Medulla oblongata (tissue), 1 donor: ENCODE measurements around the gene FAM193A.
"Not testable (repeated sequence)": the region's sequence is repeated elsewhere in the genome, so short reads cannot be mapped to it uniquely, and the experiment has no call there.

Source experiments
- DNase-seq: peaks from one replicate; pipeline ENCODE4 v3.0.0-alpha.2; 2015; ENCODE audit errors: extremely low spot score

The FAM193A gene

GRCh38 chr4:2728221-2728620 lies 191.8 kb downstream of the FAM193A start:
- DNase-seq: no peak

DNA sequence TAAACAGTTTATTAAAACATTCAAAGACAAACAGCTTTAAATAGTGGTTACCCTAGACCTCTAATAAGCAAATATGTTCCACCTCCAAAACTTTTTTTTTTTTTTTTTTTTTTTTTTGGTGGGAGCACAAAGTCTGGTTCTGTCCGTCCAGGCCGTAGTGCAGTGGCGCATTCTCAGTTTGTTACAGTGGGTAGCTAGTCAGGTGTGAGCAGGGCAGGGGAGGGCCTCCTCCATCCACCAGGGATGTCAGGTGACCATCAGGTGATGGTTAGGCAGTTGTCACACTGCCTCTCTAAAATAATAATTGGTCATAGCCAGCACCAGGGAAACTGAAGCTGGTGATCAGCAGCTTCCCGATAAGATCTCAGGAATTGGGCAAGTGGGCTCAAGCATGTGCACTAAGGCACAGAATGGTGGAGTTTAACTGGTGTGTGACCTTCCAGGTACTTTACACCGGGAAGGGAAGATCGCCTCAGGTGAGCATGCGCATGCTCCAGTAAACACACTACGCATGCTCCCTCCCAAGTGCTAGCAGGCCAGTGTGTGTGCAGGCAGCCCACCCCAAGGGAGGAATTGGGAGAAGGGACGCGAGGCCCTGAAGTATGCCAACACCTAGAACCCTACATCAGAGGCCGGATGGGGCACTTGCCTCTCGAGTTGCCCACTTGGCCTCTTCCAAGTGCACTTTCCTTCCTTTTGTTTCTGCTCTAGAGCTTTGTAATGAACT lies 192.5 kb downstream of the FAM193A start:
- no peak for DNase-seq

GRCh38 chr4:2729533-2729875 lies 193.1 kb downstream of the FAM193A start:
- DNase-seq: no peak

- no peak for DNase-seq
These were observed 195.5 kb downstream of the FAM193A start for GRCh38 chr4:2731907-2732317.

DNA sequence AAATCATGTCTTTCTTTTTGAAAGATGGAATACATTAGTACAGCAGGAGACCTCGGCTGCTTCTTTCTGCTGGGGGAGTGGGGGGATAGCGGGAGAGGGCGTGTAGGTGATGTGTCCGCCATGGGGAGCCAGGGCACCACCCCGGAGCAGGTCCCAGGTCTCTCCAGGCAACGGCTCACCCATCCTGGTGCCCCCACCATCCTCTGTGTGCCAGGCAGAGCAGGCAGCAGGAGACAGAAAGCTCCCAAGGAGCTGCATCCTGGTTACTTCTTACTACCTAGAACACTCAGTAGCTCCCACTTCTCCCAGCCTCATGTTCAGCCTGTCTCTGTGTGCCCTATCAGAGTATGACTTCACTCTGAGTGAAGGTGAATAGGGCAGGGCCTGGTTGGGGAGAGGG lies 196.1 kb downstream of the FAM193A start:
- DNase-seq: no peak

DNA sequence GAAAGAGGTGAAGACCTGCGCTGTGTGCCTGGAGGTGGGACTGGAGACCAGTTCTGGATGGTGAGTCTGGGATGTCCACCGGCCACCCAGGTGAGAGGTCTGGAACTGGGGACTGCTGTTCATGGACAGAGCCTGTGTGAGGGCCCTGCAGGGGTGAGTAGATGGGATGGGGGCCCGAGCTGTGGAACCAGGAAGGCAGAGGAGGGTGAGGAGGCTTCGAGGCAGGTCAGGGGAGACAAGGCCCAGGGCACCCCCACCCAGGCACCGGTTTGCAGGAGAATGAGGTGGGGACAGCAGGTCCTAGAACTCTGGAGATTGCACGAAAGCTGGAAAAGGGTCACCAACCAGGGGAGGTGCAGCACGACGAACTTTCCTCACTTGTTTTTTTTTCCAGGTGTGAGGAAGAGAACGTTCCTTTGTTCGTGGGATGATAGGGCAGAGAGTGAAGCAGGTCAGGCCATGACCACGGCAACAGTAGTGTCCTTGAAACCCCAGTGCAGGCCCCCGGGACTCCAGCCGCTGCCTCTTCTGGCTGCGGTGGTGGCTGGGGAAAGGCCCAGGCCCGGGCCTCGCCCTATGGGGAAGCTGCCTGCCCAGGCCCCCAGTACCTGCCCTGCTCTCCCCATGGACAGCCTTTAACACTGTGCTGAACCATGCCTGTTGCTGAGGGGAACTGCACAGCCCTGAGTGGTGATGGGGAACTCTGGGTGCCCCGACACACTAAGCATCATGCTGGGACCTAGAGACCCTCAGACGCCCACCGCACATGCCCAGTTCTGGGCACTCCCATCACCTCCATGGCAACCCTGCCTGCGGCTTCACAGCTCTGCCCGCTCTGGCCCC lies 196.8 kb downstream of the FAM193A start:
- DNase-seq: no peak

DNA sequence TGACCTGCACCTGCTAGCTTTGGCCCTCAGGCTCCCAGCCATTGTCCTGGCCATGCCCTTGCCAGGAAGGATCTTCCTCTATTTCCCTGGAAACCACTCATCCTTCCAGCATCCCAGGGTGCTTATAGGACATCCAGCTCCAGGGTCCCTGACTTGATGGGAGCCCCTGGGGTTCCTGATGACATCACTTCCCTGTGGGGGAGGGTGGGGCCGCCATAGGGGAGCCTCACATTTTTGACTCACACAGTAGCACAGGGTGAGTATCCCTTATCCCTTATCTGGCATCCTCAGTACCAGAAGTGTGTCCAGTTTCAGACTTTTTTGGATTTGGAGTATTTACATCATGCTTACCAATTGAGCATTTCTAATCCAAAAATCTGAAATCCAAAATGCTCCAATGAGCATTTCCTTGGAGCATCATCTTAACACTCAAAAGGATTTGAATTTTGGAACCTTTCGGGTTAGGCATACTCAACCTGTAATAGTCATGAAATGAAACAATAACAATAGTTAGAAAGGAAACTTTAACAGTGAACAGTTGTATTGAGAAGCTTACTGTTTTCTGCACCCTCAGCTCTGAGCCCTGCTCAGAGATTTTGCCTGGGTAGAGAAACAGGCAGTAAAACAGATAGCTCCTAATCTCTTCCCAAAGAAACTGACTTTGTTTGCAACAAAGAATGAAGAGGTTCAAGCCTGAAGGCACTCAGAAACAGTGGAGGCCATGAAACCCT lies 197.6 kb downstream of the FAM193A start:
- DNase-seq: no peak

- no peak for DNase-seq
These were observed 198.2 kb downstream of the FAM193A start for GRCh38 chr4:2734612-2735011.

- DNase-seq: no peak
These were observed 199.4 kb downstream of the FAM193A start for GRCh38 chr4:2735869-2736268.

DNA sequence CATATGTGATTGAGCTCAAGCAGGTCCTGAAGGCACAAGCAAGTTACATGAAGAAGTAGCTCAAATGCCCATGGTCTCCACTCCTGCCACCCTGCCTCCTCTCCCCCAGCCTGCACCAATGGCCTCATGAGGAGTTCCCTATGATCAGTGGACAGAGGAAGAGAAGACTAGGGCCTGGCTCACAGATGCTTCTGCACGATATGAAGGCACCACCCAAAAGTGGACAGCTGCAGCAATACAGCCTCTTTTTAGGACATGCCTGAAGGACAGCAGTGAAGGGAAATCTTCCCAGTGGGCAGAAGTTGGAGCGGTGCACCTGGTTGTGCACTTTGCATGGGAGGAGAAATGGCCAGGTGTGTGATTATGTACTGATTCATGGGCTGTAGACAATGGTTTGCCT lies 201.8 kb downstream of the FAM193A start:
- DNase-seq: not testable (repeated sequence)

DNA sequence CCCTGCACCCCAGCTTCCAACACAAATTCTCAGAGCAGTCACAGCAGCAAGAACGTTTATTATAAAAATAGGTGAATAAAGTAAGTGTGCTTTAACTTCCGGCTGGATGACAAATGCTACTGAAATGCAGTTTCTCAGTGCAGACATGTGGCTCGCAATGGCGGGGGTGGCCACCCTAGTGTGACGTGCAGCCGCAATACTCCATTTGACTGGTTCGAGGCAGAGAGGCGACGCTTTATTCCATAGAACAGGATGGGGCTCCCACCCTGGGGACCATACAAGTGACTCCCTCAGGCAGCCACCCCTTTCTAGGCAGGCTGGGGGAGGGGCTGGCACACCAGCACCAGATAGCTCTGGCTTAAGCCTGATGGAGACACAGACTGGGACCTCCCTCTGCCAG lies 205.2 kb downstream of the FAM193A start:
- no peak for DNase-seq

- no peak for DNase-seq
These were observed 205.8 kb downstream of the FAM193A start for GRCh38 chr4:2742081-2742822.

DNA sequence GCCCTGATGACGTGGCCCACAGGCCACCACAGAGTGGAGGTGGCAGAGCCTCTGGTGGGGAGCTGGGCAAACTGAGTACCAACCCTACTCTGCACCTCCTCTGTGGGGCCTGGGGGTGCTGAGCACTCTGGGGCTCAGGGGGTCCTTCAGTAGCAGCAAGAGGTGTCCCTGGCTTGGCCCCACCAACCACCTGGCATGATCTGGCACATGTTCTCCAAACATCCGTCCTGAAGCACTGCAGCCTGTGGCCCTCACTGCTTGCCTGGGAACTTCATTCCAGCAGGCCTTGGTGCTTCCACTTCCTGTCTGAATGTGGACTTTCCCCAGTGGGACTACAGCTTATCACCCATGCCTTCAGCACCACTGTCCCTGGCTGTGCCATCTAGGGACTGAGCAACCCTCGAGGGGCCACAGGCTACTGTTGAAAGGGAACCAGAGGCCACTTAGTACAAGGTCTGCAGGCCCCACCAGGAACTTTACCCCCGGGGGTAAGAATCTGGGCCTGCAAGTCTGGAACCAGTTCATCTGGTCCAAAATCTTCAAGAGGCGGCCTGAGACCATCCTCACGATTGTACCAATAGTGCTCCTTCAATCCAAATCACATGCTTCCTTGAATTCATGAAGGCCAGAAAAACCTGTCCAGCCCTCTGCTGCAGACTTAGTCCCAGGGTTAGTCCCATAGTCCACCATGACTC lies 206.5 kb downstream of the FAM193A start:
- DNase-seq: no peak

GRCh38 chr4:2743518-2744445 lies 207.3 kb downstream of the FAM193A start:
- DNase-seq: no peak

- DNase-seq: no peak
These were observed 208.3 kb downstream of the FAM193A start for GRCh38 chr4:2744576-2745270.

DNA sequence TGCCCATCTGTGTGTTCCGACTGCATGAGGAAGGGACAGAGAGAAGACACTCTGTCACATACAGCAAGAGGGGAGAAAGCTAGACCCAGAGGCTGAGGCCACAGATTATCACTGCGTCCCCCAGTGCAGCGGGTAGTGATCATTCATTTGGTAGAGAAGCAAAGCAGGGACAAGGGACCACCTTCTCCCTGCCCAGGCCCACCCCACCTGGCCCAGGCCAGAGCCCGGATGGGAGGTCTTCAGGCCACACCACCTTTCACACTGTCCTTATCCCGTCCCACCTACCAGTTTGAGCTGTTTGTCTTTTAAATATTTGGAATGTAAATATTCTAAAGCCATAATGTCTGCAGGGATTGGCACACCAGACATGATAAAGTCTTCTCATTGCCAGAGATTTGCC lies 209.1 kb downstream of the FAM193A start:
- no peak for DNase-seq

DNA sequence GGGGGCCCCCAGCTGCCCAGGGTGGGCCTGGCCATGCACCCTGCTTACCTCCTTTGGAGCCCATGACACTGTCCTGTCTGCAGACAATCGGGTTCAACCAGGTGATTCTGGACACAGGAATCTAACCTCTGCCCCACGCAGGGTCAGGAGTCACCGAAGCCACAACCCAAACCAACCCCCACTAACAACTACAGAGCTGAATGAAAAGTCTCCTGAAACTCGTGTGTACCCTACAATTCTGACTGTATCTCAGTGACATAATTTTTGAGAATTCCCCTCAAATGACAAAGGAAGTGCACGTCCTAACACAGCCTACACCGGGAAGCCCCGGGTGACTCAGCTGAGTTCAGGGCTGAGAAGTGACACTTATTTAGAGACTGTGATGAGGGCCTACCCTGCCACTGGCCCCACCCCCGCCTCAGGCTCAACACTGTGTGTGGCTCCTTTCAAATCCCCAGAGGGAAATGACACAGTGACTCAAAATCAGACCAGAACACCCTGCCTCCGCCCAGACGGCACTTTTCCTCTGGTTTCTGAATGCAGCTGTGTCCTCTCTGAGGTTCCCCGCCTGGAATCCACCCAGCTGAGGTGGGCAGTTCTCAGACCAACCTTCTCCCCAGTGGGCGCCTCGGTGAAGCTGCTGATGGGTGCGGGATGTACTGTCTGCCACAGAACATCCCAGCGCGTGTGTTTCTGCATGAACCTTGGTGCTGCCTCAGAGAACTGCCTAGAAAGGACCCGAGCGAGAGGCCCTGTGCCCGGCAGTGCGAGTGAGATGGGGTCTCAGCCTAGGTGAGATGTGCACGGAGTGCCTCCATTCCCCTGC lies 209.7 kb downstream of the FAM193A start:
- no peak for DNase-seq

DNA sequence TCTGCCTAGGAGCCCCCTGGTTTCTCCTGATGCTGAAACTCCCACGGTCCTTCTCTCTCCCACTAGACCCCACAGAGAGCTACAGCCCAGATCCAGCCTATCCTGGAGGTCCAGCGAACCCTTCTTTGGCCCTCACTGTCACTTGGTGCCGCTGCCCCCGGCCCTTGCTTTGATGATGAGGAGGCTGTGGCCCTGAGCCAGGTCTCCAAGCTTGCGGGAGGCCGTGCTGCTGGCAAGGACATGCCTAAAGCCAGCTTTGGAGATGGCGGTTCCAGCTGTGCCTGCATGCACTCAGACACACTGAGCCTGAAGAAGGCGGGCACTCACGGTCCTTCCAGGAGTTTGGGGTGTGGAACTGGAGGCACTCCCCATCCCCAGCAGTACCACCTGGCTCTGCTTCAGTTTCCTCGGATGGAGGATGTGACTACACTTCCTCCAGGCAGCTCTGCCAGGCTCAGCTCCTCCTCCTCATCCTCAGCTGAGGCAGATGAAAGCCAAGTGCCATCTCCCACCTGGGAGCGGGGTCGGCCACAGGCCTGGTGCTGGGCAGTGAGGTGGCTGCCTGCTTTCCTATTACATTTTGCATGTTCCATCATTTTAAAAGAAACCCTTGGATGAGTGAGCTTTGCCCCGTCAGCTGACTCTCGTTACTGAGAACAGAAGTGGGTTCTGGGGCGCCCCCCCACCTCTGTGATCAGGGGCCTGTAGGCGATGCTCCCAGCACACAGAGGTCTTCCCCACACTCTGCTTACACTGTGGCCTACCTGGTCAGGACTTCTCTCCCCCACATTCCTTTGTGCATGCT lies 210.6 kb downstream of the FAM193A start:
- no peak for DNase-seq
